Heart left ventricle (tissue), 16 donors: ENCODE results near the gene PRR7. TPM values are rescaled to one million over a fixed set of nuclear protein-coding genes. Genes with fewer than 3 reads are reported as not detected.

Source experiments
- ATAC-seq, 4 donors: fragments of 200-7000 bp; cut with Tn5 transposase; one replicate each; pipeline ENCODE4 v1.9.1; 2020 to 2022; ENCODE audit warnings: moderate library complexity in 4 of 4, mild to moderate bottlenecking in 3 of 4, moderate number of reproducible peaks in 1 of 4
- DNase-seq, 5 donors: peaks; one replicate each; pipeline ENCODE4 v3.0.0-alpha.2; 2020
- H3K27ac ChIP-seq, 12 donors: fragments of 200-600 bp; sonication (generic) in 4 of 12; one replicate each; pipeline versions ENCODE4 v1.5.0 to v1.8.0; 2016 to 2022; ENCODE audit warnings: mild to moderate bottlenecking in 2 of 12
- H3K27me3 ChIP-seq, 9 donors: fragments of 200-600 bp; sonication (generic) in 2 of 9; one replicate each; pipeline versions ENCODE4 v1.5.1 to v1.8.0; 2016 to 2022; ENCODE audit warnings: mild to moderate bottlenecking in 3 of 9
- H3K36me3 ChIP-seq, 9 donors: fragments of 200-600 bp; sonication (generic) in 2 of 9; one replicate each; pipeline versions ENCODE4 v1.5.0 to v1.8.0; 2018 to 2022; ENCODE audit warnings: mild to moderate bottlenecking in 2 of 9
- H3K4me1 ChIP-seq, 12 donors: fragments of 200-600 bp; sonication (generic) in 4 of 12; one replicate each; pipeline versions ENCODE4 v1.5.0 to v1.8.0; 2016 to 2022; ENCODE audit warnings: mild to moderate bottlenecking in 3 of 12
- H3K4me3 ChIP-seq, 12 donors: fragments of 200-600 bp; sonication (generic) in 4 of 12; one replicate each; pipeline versions ENCODE4 v1.5.0 to v1.8.0; 2017 to 2022; ENCODE audit warnings: mild to moderate bottlenecking in 9 of 12, moderate library complexity in 4 of 12
- H3K9me3 ChIP-seq, 12 donors: fragments of 200-600 bp; sonication (generic) in 4 of 12; one replicate each; pipeline versions ENCODE4 v1.5.0 to v1.8.0; 2016 to 2022; ENCODE audit warnings: mild to moderate bottlenecking in 1 of 12
- POLR2A ChIP-seq, 2 donors: fragments of 450-650 bp; IDR thresholded peaks; one replicate each; pipeline ENCODE4 v1.6.1; 2017; ENCODE audit warnings: antibody characterized with exemption in 2 of 2, mild to moderate bottlenecking in 2 of 2, moderate library complexity in 2 of 2
- WGBS, 4 donors: extraction: QIAGEN DNeasy Blood & Tissue Kit in 2 of 4; methylation state at CpG; one replicate each; pipeline versions ENCODE4 v1.1.5 to v1.1.7; 2013 to 2018; 5-methylcytosine and 5-hydroxymethylcytosine counted together
- intact Hi-C, 10 donors: fragments of 100-400 bp; cut with DNase I; formaldehyde crosslinking; loops; one replicate each; pipeline versions ENCODE4 v1.11.1 to v1.14.2; 2022
- polyA plus RNA-seq, 2 donors: library from polyadenylated mRNA; stranded (reverse); fragments of 200-250 nt; gene quantifications; one replicate each; pipeline ENCODE4 v1.2.3, GENCODE V29; 2013
- total RNA-seq, 9 donors: library from RNA; depleted of rRNA in 2 of 9; stranded (reverse); fragments of >200 nt in 2 of 9; fragmentation: NEBNext Ultra II Directional in 3 of 9; extraction: Animal tissue kit (Norgen Biotek cat#: 25700) in 3 of 9; gene quantifications; one replicate each; pipeline versions ENCODE4 v1.1.0 to v1.2.4, GENCODE V29; 2016 to 2023
- TF ChIP-seq, protein P1 (sequence below), 12 donors: fragments of 200-600 bp; sonication (generic) in 4 of 12; IDR thresholded peaks; one replicate each; pipeline versions ENCODE4 v1.5.0 to v1.8.0; 2018 to 2022; ENCODE audit warnings: antibody characterized with exemption in 12 of 12, mild to moderate bottlenecking in 5 of 12
- donor health status: ischemic (EF 13 %, LVEDD 7.1; RV severe dilation, severe dysfunction).
- donor health status: healthy with polysubstance abuse.
- donor health status: DM: no; HTN: yes; CAD: no.
- donor health status: DM: no; HTN: no; CAD: no.
- donor health status: ischemic (EF 25% LVEDD 6.9; RV normal size, moderate dysfunction).
- donor health status: ischemic (EF 25% LVEDD 5.7; RV mildly dilated, moderate dysfunction).
- donor health status: healthy.
- donor health status: DM: yes; HTN: yes; CAD: no.
- donor health status: ischemic (EF 35%, LVEDD 5.7; RV mildly dilated, moderate dysfunction).
- donor health status: nonischemic (EF 11% LVEDD 7.7; RV severe dilation, severe dysfunction).
- donor health status: DM: yes; HTN: yes; CAD: no.
- donor health status: PGD.
- donor health status: ischemic (EF 29% LVEDD 5.4; RV normal size, mild dysfunction).
- donor health status: nonischemic (EF 23%, LVEDD 6.1; RV moderate dilation, normal function).

Gene PRR7
- total and polyA plus RNA-seq, 11 donors: 0.82 to 5.0 (median 1.5) TPM

DNA sequence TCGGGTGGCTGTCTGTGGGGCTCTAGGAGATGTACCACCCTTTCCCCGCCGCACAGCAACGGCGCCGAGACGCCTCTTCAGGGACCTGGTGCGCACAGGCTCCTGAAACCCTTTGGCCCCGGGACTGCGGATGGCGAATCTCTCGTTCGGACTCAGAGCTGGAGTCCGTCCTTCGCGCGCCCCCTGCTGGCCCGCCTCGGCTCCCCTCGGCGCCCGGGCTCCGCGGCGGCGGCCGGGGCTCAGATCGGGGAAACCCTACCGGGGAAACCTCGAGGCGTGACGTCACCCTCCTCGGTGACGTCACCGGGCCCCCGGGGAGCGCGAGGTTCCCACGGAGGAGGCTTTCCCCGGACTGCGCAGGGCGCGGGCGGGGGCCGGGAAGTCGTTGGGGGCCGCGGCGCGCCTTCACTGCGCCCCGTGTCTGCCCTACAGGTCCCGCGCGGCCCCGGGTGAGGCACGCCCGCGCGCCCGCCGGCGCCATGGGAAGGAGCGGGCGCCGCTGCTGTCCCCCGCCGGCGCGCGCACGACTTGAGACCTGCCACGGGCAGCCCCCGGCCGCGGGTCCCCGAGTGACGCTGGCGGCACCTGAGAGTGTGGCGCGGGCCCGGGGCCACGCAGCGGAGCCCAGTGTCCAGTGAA is 7.9 kb downstream of the PRR7 start:
- DNase-seq (peak; percentile 91 to 95 (median 92)), ATAC-seq (peak; percentile 37 to 74 (median 70))
- TF ChIP-seq, protein P1, sequence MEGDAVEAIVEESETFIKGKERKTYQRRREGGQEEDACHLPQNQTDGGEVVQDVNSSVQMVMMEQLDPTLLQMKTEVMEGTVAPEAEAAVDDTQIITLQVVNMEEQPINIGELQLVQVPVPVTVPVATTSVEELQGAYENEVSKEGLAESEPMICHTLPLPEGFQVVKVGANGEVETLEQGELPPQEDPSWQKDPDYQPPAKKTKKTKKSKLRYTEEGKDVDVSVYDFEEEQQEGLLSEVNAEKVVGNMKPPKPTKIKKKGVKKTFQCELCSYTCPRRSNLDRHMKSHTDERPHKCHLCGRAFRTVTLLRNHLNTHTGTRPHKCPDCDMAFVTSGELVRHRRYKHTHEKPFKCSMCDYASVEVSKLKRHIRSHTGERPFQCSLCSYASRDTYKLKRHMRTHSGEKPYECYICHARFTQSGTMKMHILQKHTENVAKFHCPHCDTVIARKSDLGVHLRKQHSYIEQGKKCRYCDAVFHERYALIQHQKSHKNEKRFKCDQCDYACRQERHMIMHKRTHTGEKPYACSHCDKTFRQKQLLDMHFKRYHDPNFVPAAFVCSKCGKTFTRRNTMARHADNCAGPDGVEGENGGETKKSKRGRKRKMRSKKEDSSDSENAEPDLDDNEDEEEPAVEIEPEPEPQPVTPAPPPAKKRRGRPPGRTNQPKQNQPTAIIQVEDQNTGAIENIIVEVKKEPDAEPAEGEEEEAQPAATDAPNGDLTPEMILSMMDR (IDR thresholded peaks at IDR 0.05): peak; percentile 85 to 96 (median 92)
- peak in 1 of 2 donors; percentile 31 for TF ChIP-seq POLR2A (IDR thresholded peaks at IDR 0.05)
- peak overlapping the region in 11 of 12 donors; percentile 60 to 83 (median 69) for H3K27ac ChIP-seq
- peaks cover 0 to 22% (median 4%) of the 10 kb centered on the region in 9 donors for H3K36me3 ChIP-seq
- peaks cover 0 to 23% (median 3%) of the 10 kb centered on the region in 9 donors for H3K27me3 ChIP-seq
- 0 to 1% (median 1%) methylated on average over 17 to 84 of the region's 84 CpGs; no CpG with 5 or more reads in 1 of the 4 donors for WGBS, 4 donors
- H3K9me3 ChIP-seq: no peaks in the 10 kb centered on the region
- H3K4me1 ChIP-seq: peaks cover 0 to 57% (median 23%) of the 10 kb centered on the region in 12 donors
- H3K4me3 ChIP-seq: peak overlapping the region; percentile 48 to 81 (median 64)
- intact Hi-C loops: loop anchor here (1.0 to 10.0 kb wide), 17 partner anchors 28 to 140 kb away; partner anchors contain the start of genes MXD3 (in 5 of the 10), PDLIM7 (in 5 of the 10), GRK6 (in 2 of the 10) and F12 (in 1 of the 10)

DNA sequence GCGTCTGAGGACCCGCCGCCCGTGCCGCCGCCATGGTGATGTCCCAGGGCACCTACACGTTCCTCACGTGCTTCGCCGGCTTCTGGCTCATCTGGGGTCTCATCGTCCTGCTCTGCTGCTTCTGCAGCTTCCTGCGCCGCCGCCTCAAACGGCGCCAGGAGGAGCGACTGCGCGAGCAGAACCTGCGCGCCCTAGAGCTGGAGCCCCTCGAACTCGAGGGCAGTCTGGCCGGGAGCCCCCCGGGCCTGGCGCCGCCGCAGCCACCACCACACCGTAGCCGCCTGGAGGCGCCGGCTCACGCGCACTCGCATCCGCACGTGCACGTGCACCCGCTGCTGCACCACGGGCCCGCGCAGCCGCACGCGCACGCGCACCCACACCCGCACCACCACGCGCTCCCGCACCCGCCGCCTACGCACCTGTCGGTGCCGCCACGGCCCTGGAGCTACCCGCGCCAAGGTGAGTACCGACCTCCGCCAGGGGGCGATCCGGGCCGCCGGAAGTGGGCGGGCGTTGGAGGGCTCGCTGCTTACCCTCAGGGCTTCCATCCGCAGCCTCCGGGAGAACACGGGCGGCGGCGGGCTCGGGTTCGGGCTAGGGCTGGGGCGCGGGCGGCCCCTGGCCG is 8.5 kb downstream of the PRR7 start:
- intact Hi-C loops: loop anchor here in 9 of 10 donors (1.0 to 10.0 kb wide), 11 partner anchors 28 to 140 kb away; partner anchors contain the start of genes MXD3 (in 5 of the 9), PDLIM7 (in 4 of the 9) and GRK6 (in 1 of the 9)
- TF ChIP-seq POLR2A (IDR thresholded peaks at IDR 0.05): no peak
- TF ChIP-seq, protein P1 (IDR thresholded peaks at IDR 0.05): peak; percentile 44 to 89 (median 70)
- Histone ChIP-seq H3K4me1 (peaks cover 0 to 57% (median 23%) of the 10 kb centered on the region in 12 donors), H3K9me3 (no peaks in the 10 kb centered on the region), H3K36me3 (peaks cover 0 to 25% (median 7%) of the 10 kb centered on the region in 9 donors), H3K27ac (peak overlapping the region in 11 of 12 donors; percentile 60 to 83 (median 69)), H3K4me3 (peak overlapping the region; percentile 48 to 81 (median 64)), H3K27me3 (peaks cover 0 to 17% (median 0%) of the 10 kb centered on the region in 9 donors)
- ATAC-seq: peak in 3 of 4 donors; percentile 16 to 52 (median 49)
- peak; percentile 77 to 90 (median 82) for DNase-seq
- WGBS, 4 donors: 0 to 1% (median 1%) methylated on average over 21 to 80 of the region's 80 CpGs

DNA sequence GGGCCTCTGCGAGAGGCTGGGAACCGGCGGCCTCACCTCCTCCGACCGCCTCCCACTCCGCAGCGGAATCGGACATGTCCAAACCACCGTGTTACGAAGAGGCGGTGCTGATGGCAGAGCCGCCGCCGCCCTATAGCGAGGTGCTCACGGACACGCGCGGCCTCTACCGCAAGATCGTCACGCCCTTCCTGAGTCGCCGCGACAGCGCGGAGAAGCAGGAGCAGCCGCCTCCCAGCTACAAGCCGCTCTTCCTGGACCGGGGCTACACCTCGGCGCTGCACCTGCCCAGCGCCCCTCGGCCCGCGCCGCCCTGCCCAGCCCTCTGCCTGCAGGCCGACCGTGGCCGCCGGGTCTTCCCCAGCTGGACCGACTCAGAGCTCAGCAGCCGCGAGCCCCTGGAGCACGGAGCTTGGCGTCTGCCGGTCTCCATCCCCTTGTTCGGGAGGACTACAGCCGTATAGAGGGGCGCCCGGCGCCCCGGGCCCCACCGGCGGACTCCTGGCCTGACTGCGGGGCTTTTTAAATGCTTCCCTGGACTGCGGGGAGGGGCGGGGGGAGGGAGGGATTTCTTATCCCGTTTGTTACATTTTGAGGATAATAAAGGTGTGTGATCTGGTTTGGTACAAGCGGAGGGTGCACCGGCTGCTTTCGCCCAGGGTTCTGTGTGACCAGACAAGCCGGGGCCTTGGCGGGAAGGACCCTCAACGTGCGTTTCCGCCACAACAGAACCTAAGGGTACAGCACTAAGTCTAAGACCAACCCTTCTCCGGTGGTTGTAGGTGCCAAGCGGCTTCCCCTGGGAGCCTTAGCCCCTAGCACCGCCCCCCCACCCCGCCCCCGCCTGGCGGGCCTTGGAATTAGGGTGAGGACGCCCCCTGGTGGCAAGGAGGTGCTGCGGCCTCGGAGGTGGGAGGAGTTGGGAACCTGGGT is 9.3 kb downstream of the PRR7 start:
- peak; percentile 33 to 77 (median 59) for ATAC-seq
- TF ChIP-seq POLR2A (IDR thresholded peaks at IDR 0.05): no peak
- TF ChIP-seq, protein P1 (IDR thresholded peaks at IDR 0.05): peak; percentile 88 to 98 (median 94)
- no peaks in the 10 kb centered on the region for H3K9me3 ChIP-seq
- peaks cover 0 to 50% (median 23%) of the 10 kb centered on the region in 12 donors for H3K4me1 ChIP-seq
- H3K4me3 ChIP-seq: peak overlapping the region; percentile 48 to 81 (median 64)
- H3K36me3 ChIP-seq: peaks cover 0 to 25% (median 11%) of the 10 kb centered on the region in 9 donors
- peak overlapping the region in 11 of 12 donors; percentile 59 to 83 (median 69) for H3K27ac ChIP-seq
- WGBS, 4 donors: 1 to 2% (median 1%) methylated on average over 29 to 76 of the region's 76 CpGs
- intact Hi-C loops: loop anchor here (1.0 to 10.0 kb wide), 12 partner anchors 29 to 141 kb away; partner anchors contain the start of genes MXD3 (in 5 of the 10), PDLIM7 (in 4 of the 10) and GRK6 (in 1 of the 10)
- H3K27me3 ChIP-seq: peaks cover 0 to 13% (median 0%) of the 10 kb centered on the region in 9 donors
- DNase-seq: peak; percentile 91 to 95 (median 93)
